OCI-LY7 (cell line): ENCODE measurements around the gene FBXO42. TPM values are rescaled to one million over a fixed set of nuclear protein-coding genes. Genes with fewer than 3 reads are reported as not detected.
A peak's percentile ranks its signal among the peaks of the same experiment; 100 is the strongest.

Source experiments
- BruUV-seq: library from RNA; stranded (reverse); fragments of 400-500 nt; replicated peaks from 2 replicates; lab custom pipeline; 2021; lab: Mats Ljungman, UMichigan
- CTCF ChIA-PET: fragments of 300-600 bp; sonication (Branson Sonifier 250); formaldehyde crosslinking; loops from one replicate; lab custom pipeline; 2022; ENCODE audit warnings: antibody characterized with exemption; ENCODE audit not compliant: unreplicated experiment; lab: Charles Lee
- POLR2A ChIA-PET: fragments of 300-600 bp; sonication (Branson Sonifier 250); formaldehyde crosslinking; loops from one replicate; lab custom pipeline; 2022; ENCODE audit warnings: antibody characterized with exemption; lab: Charles Lee
- DNase-seq: peaks from one replicate; pipeline ENCODE4 v3.0.0-alpha.2; 2015; ENCODE audit warnings: low spot score
- H2AFZ ChIP-seq: fragments of 200-600 bp; sonication (generic), shearing (Covaris generic); 2 replicates; pipeline ENCODE4 v1.6.1; 2014; ENCODE audit warnings: mild to moderate bottlenecking, antibody characterized with exemption, low read length, moderate library complexity
- H3K27ac ChIP-seq: fragments of 200-600 bp; sonication (generic); 2 replicates; pipeline ENCODE4 v1.5.1; 2014; ENCODE audit warnings: mixed run types, low read depth, mild to moderate bottlenecking, moderate library complexity, low read length, inconsistent platforms; ENCODE audit not compliant: poor library complexity, severe bottlenecking
- H3K36me3 ChIP-seq: fragments of 200-600 bp; sonication (generic); 2 replicates; pipeline ENCODE4 v1.6.1; 2014; ENCODE audit warnings: mild to moderate bottlenecking, antibody characterized with exemption, low read length, moderate library complexity, mixed read lengths; ENCODE audit not compliant: insufficient read depth
- H3K4me1 ChIP-seq: fragments of 200-600 bp; sonication (generic); 2 replicates; pipeline ENCODE4 v1.5.1; 2014; ENCODE audit warnings: mild to moderate bottlenecking, low read length; ENCODE audit not compliant: insufficient read depth, poor library complexity, severe bottlenecking
- H3K4me2 ChIP-seq: fragments of 200-600 bp; sonication (generic); 2 replicates; pipeline ENCODE4 v1.6.1; 2014; ENCODE audit warnings: mild to moderate bottlenecking, low read length
- H3K4me3 ChIP-seq: fragments of 200-600 bp; sonication (generic); 2 replicates; pipeline ENCODE4 v1.5.1; 2014; ENCODE audit warnings: mild to moderate bottlenecking, low read depth, low read length; ENCODE audit not compliant: poor library complexity, severe bottlenecking
- H3K79me2 ChIP-seq: fragments of 200-600 bp; sonication (generic); 2 replicates; pipeline ENCODE4 v1.6.1; 2016; ENCODE audit warnings: low read depth, mild to moderate bottlenecking, low read length, moderate library complexity, mixed read lengths; ENCODE audit not compliant: insufficient read depth
- H3K9me2 ChIP-seq: fragments of 200-600 bp; sonication (generic); 2 replicates; pipeline ENCODE4 v1.6.1; 2016; ENCODE audit warnings: mild to moderate bottlenecking, low read length, mixed read lengths; ENCODE audit not compliant: insufficient read depth
- H3K9me3 ChIP-seq: fragments of 200-600 bp; sonication (generic); 2 replicates; pipeline ENCODE4 v1.6.1; 2014; ENCODE audit warnings: mild to moderate bottlenecking, mixed run types, low read length, mixed read lengths
- H4K20me1 ChIP-seq: fragments of 200-600 bp; sonication (generic); 2 replicates; pipeline ENCODE4 v1.6.1; 2014; ENCODE audit warnings: mild to moderate bottlenecking, antibody characterized with exemption, low read length, moderate library complexity, mixed read lengths; ENCODE audit not compliant: insufficient read depth
- CTCF ChIP-seq: fragments of 200-600 bp; sonication (generic); conservative IDR thresholded peaks from 2 replicates; pipeline ENCODE4 v1.5.1; 2014; ENCODE audit warnings: mild to moderate bottlenecking, antibody characterized with exemption, low read length, moderate library complexity, mixed read lengths
- EZH2phosphoT487 ChIP-seq: fragments of 200-600 bp; sonication (generic); IDR thresholded peaks from 2 replicates; pipeline ENCODE4 v1.6.1; 2018; ENCODE audit warnings: low read depth, borderline replicate concordance, mild to moderate bottlenecking, mixed run types, antibody characterized with exemption, low read length, moderate library complexity, mixed read lengths
- intact Hi-C: fragments of 100-400 bp; cut with micrococcal nuclease; formaldehyde crosslinking; loops from one replicate; pipeline ENCODE4 v1.10.0; 2022; ENCODE audit not compliant: unreplicated experiment
- total RNA-seq, 2 experiments: library from RNA; depleted of rRNA in 1 of 2; stranded (reverse); fragments of >200 nt in 1 of 2; shearing (Covaris generic) in 1 of 2; gene quantifications; 2 replicates each; pipeline ENCODE4 v1.2.3, GENCODE V29; 2014 to 2022

The FBXO42 gene
- total RNA-seq, 2 experiments from 2014 or later, result 20.0 to 22.9 TPM

GRCh38 chr1:16205334-16205671 is 147.0 kb downstream of the FBXO42 start:
- DNase-seq, result no peak
- Histone ChIP-seq H3K9me3 (no peaks in the 10 kb centered on the region), H3K79me2 (no peaks in the 10 kb centered on the region), H3K4me2 (no peak overlapping the region), H3K9me2 (no peaks in the 10 kb centered on the region), H2AFZ (no peak overlapping the region), H3K36me3 (no peaks in the 10 kb centered on the region), H3K4me3 (no peak overlapping the region), H3K4me1 (peaks cover 6% of the 10 kb centered on the region), H4K20me1 (no peaks in the 10 kb centered on the region), H3K27ac (no peak overlapping the region)
- no TSS peak for BruUV-seq
- ChIA-PET CTCF (no interaction called here), POLR2A (no interaction called here)
- intact Hi-C loops, result loop anchor here (5.0 kb wide), 2 partner anchors 162 to 702 kb away; partner anchors contain the start of gene SZRD1
- 0 out of 2 replicates have a peak, but pooled peaks have one; percentile 17 for TF ChIP-seq CTCF
- TF ChIP-seq EZH2phosphoT487, result no peak

GRCh38 chr1:16204634-16205333 is 147.5 kb downstream of the FBXO42 start:
- peak; percentile 44 for DNase-seq
- no peaks in the 10 kb centered on the region for H3K9me3 ChIP-seq
- no peaks in the 10 kb centered on the region for H3K79me2 ChIP-seq
- H3K4me3 ChIP-seq, result no peak overlapping the region
- CTCF ChIA-PET, result no interaction called here
- no peak overlapping the region for H2AFZ ChIP-seq
- POLR2A ChIA-PET, result no interaction called here
- TF ChIP-seq EZH2phosphoT487, result no peak
- peak; percentile 50; the same call in 1 of the 2 replicates for TF ChIP-seq CTCF
- H3K36me3 ChIP-seq, result no peaks in the 10 kb centered on the region
- H3K4me1 ChIP-seq, result peaks cover 6% of the 10 kb centered on the region
- H3K27ac ChIP-seq, result no peak overlapping the region
- H3K4me2 ChIP-seq, result no peak overlapping the region
- BruUV-seq, result no TSS peak
- H4K20me1 ChIP-seq, result no peaks in the 10 kb centered on the region
- no peaks in the 10 kb centered on the region for H3K9me2 ChIP-seq
- intact Hi-C loops, result loop anchor here (5.0 kb wide), 2 partner anchors 163 to 703 kb away; partner anchors contain the start of gene SZRD1

- H3K79me2 ChIP-seq, result no peaks in the 10 kb centered on the region
- no peak for TF ChIP-seq CTCF
- TF ChIP-seq EZH2phosphoT487, result no peak
- no peak for DNase-seq
- H3K9me3 ChIP-seq, result no peaks in the 10 kb centered on the region
- no TSS peak for BruUV-seq
- no peaks in the 10 kb centered on the region for H3K36me3 ChIP-seq
- no peaks in the 10 kb centered on the region for H4K20me1 ChIP-seq
- ChIA-PET CTCF (no interaction called here), POLR2A (no interaction called here)
- no peak overlapping the region for H2AFZ ChIP-seq
- no peak overlapping the region for H3K4me3 ChIP-seq
- H3K4me2 ChIP-seq, result no peak overlapping the region
- no peaks in the 10 kb centered on the region for H3K9me2 ChIP-seq
- no peak overlapping the region for H3K27ac ChIP-seq
- intact Hi-C loops, result no loop called here
- H3K4me1 ChIP-seq, result peaks cover 6% of the 10 kb centered on the region
Measured at GRCh38 chr1:16204216-16204615, 148.1 kb downstream of the FBXO42 start.
